GM23338 (cell line): Measurements from ENCODE around the gene OVCH1.

ENCODE experiments used
- CREB1 ChIP-seq: fragments of 250-450 bp; sonication (Bioruptor Pico); IDR thresholded peaks from 2 replicates; pipeline ENCODE4 v1.5.0; 2020; ENCODE audit warnings: low read depth, mild to moderate bottlenecking, moderate library complexity
- EZH2 ChIP-seq: fragments of 200-600 bp; sonication (generic); IDR thresholded peaks from one replicate; pipeline ENCODE4 v1.8.0; 2017; ENCODE audit warnings: antibody characterized with exemption, mild to moderate bottlenecking, low read depth; ENCODE audit not compliant: unreplicated experiment
- EZH2phosphoT487 ChIP-seq: fragments of 200-600 bp; sonication (generic); IDR thresholded peaks from one replicate; pipeline ENCODE4 v1.8.1; 2018; ENCODE audit warnings: antibody characterized with exemption; ENCODE audit not compliant: unreplicated experiment
- JUNB ChIP-seq: IDR thresholded peaks from one replicate; pipeline ENCODE4 v1.6.1; 2016; ENCODE audit warnings: antibody characterized with exemption; ENCODE audit not compliant: unreplicated experiment
- NANOG ChIP-seq: IDR thresholded peaks from 2 replicates; pipeline ENCODE4 v1.6.1; 2016; ENCODE audit warnings: antibody characterized with exemption, borderline replicate concordance
- POLR2AphosphoS5 ChIP-seq: IDR thresholded peaks from 2 replicates; pipeline ENCODE4 v1.6.1; 2016; ENCODE audit warnings: antibody characterized with exemption, low read depth
- ZNF331 ChIP-seq: fragments of 250-450 bp; sonication (Bioruptor Pico); IDR thresholded peaks from 2 replicates; pipeline ENCODE4 v1.5.0; 2020; ENCODE audit warnings: low read depth, mild to moderate bottlenecking, moderate library complexity
- TF ChIP-seq, protein P1 (sequence below), 2 experiments: fragments of 200-600 bp in 1 of 2; sonication (generic) in 1 of 2; conservative IDR thresholded peaks; 2 replicates each; pipeline versions ENCODE4 v1.5.1 to v1.6.1; 2016 to 2017; ENCODE audit warnings: antibody characterized with exemption in 2 of 2, low read depth in 2 of 2, mild to moderate bottlenecking in 2 of 2, moderate library complexity in 1 of 2
- TF ChIP-seq, protein P2 (sequence below): IDR thresholded peaks from one replicate; pipeline ENCODE4 v1.6.1; 2018; ENCODE audit warnings: antibody characterized with exemption; ENCODE audit not compliant: unreplicated experiment
- TF ChIP-seq, protein P3 (sequence below): IDR thresholded peaks from 2 replicates; pipeline ENCODE4 v1.6.1; 2016; ENCODE audit warnings: antibody characterized with exemption

DNA sequence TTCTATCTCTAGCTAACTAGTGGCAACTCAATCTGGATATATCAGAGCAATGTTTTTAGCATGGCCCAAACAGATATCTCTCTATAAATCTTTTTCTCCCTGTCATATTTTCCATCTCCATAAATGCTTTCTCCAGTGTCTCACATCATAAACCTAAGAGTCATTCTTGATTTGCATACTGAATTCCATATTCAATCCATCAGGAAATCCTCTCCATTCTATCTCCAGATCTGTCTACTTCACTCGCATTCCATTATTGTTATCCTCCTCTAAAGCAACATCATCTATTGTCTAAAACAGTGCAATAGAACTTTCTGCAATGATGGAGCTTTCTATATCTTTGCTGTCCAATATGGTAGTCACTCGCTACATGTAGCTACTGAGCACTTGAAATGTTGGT lies 71.0 kb downstream of the OVCH1 start:
- TF ChIP-seq, protein P1, sequence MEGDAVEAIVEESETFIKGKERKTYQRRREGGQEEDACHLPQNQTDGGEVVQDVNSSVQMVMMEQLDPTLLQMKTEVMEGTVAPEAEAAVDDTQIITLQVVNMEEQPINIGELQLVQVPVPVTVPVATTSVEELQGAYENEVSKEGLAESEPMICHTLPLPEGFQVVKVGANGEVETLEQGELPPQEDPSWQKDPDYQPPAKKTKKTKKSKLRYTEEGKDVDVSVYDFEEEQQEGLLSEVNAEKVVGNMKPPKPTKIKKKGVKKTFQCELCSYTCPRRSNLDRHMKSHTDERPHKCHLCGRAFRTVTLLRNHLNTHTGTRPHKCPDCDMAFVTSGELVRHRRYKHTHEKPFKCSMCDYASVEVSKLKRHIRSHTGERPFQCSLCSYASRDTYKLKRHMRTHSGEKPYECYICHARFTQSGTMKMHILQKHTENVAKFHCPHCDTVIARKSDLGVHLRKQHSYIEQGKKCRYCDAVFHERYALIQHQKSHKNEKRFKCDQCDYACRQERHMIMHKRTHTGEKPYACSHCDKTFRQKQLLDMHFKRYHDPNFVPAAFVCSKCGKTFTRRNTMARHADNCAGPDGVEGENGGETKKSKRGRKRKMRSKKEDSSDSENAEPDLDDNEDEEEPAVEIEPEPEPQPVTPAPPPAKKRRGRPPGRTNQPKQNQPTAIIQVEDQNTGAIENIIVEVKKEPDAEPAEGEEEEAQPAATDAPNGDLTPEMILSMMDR (conservative IDR thresholded peaks at IDR 0.05; ENCODE audit: low read depth in 2 of 2): no peak
- TF ChIP-seq POLR2AphosphoS5: no peak
- no peak for TF ChIP-seq EZH2
- TF ChIP-seq, protein P2, sequence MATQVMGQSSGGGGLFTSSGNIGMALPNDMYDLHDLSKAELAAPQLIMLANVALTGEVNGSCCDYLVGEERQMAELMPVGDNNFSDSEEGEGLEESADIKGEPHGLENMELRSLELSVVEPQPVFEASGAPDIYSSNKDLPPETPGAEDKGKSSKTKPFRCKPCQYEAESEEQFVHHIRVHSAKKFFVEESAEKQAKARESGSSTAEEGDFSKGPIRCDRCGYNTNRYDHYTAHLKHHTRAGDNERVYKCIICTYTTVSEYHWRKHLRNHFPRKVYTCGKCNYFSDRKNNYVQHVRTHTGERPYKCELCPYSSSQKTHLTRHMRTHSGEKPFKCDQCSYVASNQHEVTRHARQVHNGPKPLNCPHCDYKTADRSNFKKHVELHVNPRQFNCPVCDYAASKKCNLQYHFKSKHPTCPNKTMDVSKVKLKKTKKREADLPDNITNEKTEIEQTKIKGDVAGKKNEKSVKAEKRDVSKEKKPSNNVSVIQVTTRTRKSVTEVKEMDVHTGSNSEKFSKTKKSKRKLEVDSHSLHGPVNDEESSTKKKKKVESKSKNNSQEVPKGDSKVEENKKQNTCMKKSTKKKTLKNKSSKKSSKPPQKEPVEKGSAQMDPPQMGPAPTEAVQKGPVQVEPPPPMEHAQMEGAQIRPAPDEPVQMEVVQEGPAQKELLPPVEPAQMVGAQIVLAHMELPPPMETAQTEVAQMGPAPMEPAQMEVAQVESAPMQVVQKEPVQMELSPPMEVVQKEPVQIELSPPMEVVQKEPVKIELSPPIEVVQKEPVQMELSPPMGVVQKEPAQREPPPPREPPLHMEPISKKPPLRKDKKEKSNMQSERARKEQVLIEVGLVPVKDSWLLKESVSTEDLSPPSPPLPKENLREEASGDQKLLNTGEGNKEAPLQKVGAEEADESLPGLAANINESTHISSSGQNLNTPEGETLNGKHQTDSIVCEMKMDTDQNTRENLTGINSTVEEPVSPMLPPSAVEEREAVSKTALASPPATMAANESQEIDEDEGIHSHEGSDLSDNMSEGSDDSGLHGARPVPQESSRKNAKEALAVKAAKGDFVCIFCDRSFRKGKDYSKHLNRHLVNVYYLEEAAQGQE: no peak
- no peak for TF ChIP-seq CREB1 (CRISPR knock-in tag)
- no peak for TF ChIP-seq EZH2phosphoT487
- no peak for TF ChIP-seq NANOG
- no peak for TF ChIP-seq ZNF331 (CRISPR knock-in tag)
- TF ChIP-seq, protein P3, sequence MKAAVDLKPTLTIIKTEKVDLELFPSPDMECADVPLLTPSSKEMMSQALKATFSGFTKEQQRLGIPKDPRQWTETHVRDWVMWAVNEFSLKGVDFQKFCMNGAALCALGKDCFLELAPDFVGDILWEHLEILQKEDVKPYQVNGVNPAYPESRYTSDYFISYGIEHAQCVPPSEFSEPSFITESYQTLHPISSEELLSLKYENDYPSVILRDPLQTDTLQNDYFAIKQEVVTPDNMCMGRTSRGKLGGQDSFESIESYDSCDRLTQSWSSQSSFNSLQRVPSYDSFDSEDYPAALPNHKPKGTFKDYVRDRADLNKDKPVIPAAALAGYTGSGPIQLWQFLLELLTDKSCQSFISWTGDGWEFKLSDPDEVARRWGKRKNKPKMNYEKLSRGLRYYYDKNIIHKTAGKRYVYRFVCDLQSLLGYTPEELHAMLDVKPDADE: no peak
- TF ChIP-seq JUNB: no peak
